Osteocyte (in vitro differentiated cells): ENCODE measurements around the gene NFIX. TPM values are rescaled to one million over a fixed set of nuclear protein-coding genes. Genes with fewer than 3 reads are reported as not detected.

ENCODE experiments used
- DNase-seq: peaks from one replicate; pipeline ENCODE4 v3.0.0; 2021; ENCODE audit warnings: mixed read lengths; ENCODE audit not compliant: unreplicated experiment; ENCODE audit errors: extremely low spot score
- H3K27ac Mint-ChIP-seq: one replicate; pipeline ENCODE4 v1.8.0; 2021; ENCODE audit warnings: mild to moderate bottlenecking, mixed read lengths; ENCODE audit not compliant: unreplicated experiment
- H3K27me3 Mint-ChIP-seq: one replicate; pipeline ENCODE4 v1.8.0; 2021; ENCODE audit warnings: mixed read lengths; ENCODE audit not compliant: unreplicated experiment
- H3K36me3 Mint-ChIP-seq: one replicate; pipeline ENCODE4 v1.8.0; 2021; ENCODE audit warnings: mixed read lengths; ENCODE audit not compliant: unreplicated experiment
- H3K4me1 Mint-ChIP-seq: one replicate; pipeline ENCODE4 v1.8.0; 2021; ENCODE audit warnings: mixed read lengths; ENCODE audit not compliant: unreplicated experiment
- H3K4me3 Mint-ChIP-seq: one replicate; pipeline ENCODE4 v1.8.0; 2021; ENCODE audit warnings: mild to moderate bottlenecking, moderate library complexity, mixed read lengths; ENCODE audit not compliant: unreplicated experiment
- H3K9me3 Mint-ChIP-seq: one replicate; pipeline ENCODE4 v1.8.0; 2021; ENCODE audit warnings: mixed read lengths; ENCODE audit not compliant: unreplicated experiment
- CTCF ChIP-seq: fragments of 200-600 bp; sonication (generic); IDR thresholded peaks from 2 replicates; pipeline ENCODE4 v1.5.0; 2021; ENCODE audit warnings: antibody characterized with exemption, mild to moderate bottlenecking, moderate library complexity
- total RNA-seq: library from RNA; stranded (reverse); gene quantifications from 2 replicates; pipeline ENCODE4 v1.2.1, GENCODE V29; 2021

Gene NFIX
- total RNA-seq, 1 donor from 2014 or later = 87.0 TPM

- no peak overlapping the region for H3K4me3 Mint-ChIP-seq
- no peaks in the 10 kb centered on the region for H3K27me3 Mint-ChIP-seq
- peaks cover 19% of the 10 kb centered on the region for H3K36me3 Mint-ChIP-seq
- H3K9me3 Mint-ChIP-seq = no peaks in the 10 kb centered on the region
- DNase-seq = no peak
- H3K27ac Mint-ChIP-seq = no peak overlapping the region
- peaks cover 42% of the 10 kb centered on the region for H3K4me1 Mint-ChIP-seq
- TF ChIP-seq CTCF = no peak
Measured at GRCh38 chr19:13032837-13033236, 37.6 kb downstream of the NFIX start.

- Mint-ChIP-seq H3K4me1 (peaks cover 43% of the 10 kb centered on the region), H3K4me3 (no peak overlapping the region), H3K27ac (no peak overlapping the region), H3K27me3 (no peaks in the 10 kb centered on the region), H3K36me3 (peaks cover 17% of the 10 kb centered on the region), H3K9me3 (no peaks in the 10 kb centered on the region)
- no peak for TF ChIP-seq CTCF
- DNase-seq = no peak
Measured at GRCh38 chr19:13033244-13033643, 38.0 kb downstream of the NFIX start.

GRCh38 chr19:13033819-13034611, 38.7 kb downstream of the NFIX start:
- peak; percentile 64 for TF ChIP-seq CTCF
- H3K4me3 Mint-ChIP-seq = no peak overlapping the region
- no peak overlapping the region for H3K27ac Mint-ChIP-seq
- no peaks in the 10 kb centered on the region for H3K9me3 Mint-ChIP-seq
- no peak for DNase-seq
- peaks cover 13% of the 10 kb centered on the region for H3K36me3 Mint-ChIP-seq
- no peaks in the 10 kb centered on the region for H3K27me3 Mint-ChIP-seq
- peaks cover 51% of the 10 kb centered on the region for H3K4me1 Mint-ChIP-seq

GRCh38 chr19:13034636-13035035, 39.4 kb downstream of the NFIX start:
- Mint-ChIP-seq H3K4me3 (no peak overlapping the region), H3K4me1 (peaks cover 55% of the 10 kb centered on the region)

More at GRCh38 chr19:13034636-13035035, 39.4 kb downstream of the NFIX start:
- DNase-seq = no peak
- Mint-ChIP-seq H3K27ac (no peak overlapping the region), H3K9me3 (no peaks in the 10 kb centered on the region), H3K36me3 (peaks cover 8% of the 10 kb centered on the region), H3K27me3 (no peaks in the 10 kb centered on the region)
- TF ChIP-seq CTCF = no peak
